ENCODE data around the gene NKX2-4. TPM values are rescaled to one million over a fixed set of nuclear protein-coding genes. Genes with fewer than 3 reads are reported as not detected.

Gene NKX2-4
- total RNA-seq, 6 experiments from 2014 or later, result not detected

GRCh38 chr20:21391185-21391971, 5.9 kb downstream of the NKX2-4 start:
- TF ChIP-seq CTCF (IDR thresholded peaks at IDR 0.05) (no peak), POLR2A (IDR thresholded peaks at IDR 0.05) (no peak)
- H3K9me3 ChIP-seq, result no peaks in the 10 kb centered on the region
- no peak overlapping the region for H3K27ac ChIP-seq
- 29% methylated on average over 25 of the region's 61 CpGs for WGBS (ENCODE audit: insufficient coverage, low coverage, low lambda C conversion rate, missing lambda C conversion rate)
- DNase-seq (no peak), ATAC-seq (peak in 1 of 4 donors; percentile 39)
- H3K36me3 ChIP-seq, result peaks cover 0 to 12% (median 2%) of the 10 kb centered on the region in 4 donors
- no peak overlapping the region for H3K4me3 ChIP-seq
- peaks cover 13 to 36% of the 10 kb centered on the region in 2 donors for H3K27me3 ChIP-seq
- H3K4me1 ChIP-seq, result peaks cover 0 to 15% (median 2%) of the 10 kb centered on the region in 4 donors
- intact Hi-C loops (cut with DNase I), result no loop called here

- Histone ChIP-seq H3K27ac (no peak overlapping the region), H3K4me1 (peaks cover 0 to 15% (median 2%) of the 10 kb centered on the region in 4 donors), H3K36me3 (peaks cover 0 to 15% (median 2%) of the 10 kb centered on the region in 4 donors), H3K4me3 (no peak overlapping the region), H3K9me3 (no peaks in the 10 kb centered on the region), H3K27me3 (peaks cover 13 to 30% of the 10 kb centered on the region in 2 donors)
- DNase-seq (no peak), ATAC-seq (no peak)
- no peak for TF ChIP-seq CTCF (IDR thresholded peaks at IDR 0.05)
- no peak for TF ChIP-seq POLR2A (IDR thresholded peaks at IDR 0.05)
- intact Hi-C loops (cut with DNase I), result no loop called here
- 94% methylated on average over 7 of the region's 7 CpGs for WGBS (ENCODE audit: insufficient coverage, low coverage, low lambda C conversion rate, missing lambda C conversion rate)
These were observed 6.6 kb downstream of the NKX2-4 start for GRCh38 chr20:21390768-21391167.

GRCh38 chr20:21389368-21389767, 8.0 kb downstream of the NKX2-4 start:
- H3K36me3 ChIP-seq, result peaks cover 0 to 21% (median 2%) of the 10 kb centered on the region in 4 donors
- H3K4me1 ChIP-seq, result peaks cover 0 to 15% (median 2%) of the 10 kb centered on the region in 4 donors
- TF ChIP-seq CTCF (IDR thresholded peaks at IDR 0.05) (no peak), POLR2A (IDR thresholded peaks at IDR 0.05) (no peak)
- 0% methylated on average over 1 of the region's 1 CpG for WGBS (ENCODE audit: insufficient coverage, low coverage, low lambda C conversion rate, missing lambda C conversion rate)
- no peak overlapping the region for H3K27ac ChIP-seq
- peaks cover 9 to 16% of the 10 kb centered on the region in 2 donors for H3K27me3 ChIP-seq
- DNase-seq (no peak), ATAC-seq (no peak)
- intact Hi-C loops (cut with DNase I), result no loop called here
- no peak overlapping the region for H3K4me3 ChIP-seq
- no peaks in the 10 kb centered on the region for H3K9me3 ChIP-seq

- Histone ChIP-seq H3K27ac (no peak overlapping the region), H3K27me3 (peaks cover 5 to 9% of the 10 kb centered on the region in 2 donors), H3K36me3 (peaks cover 0 to 27% (median 2%) of the 10 kb centered on the region in 4 donors), H3K4me1 (peaks cover 0 to 15% (median 2%) of the 10 kb centered on the region in 4 donors), H3K4me3 (no peak overlapping the region), H3K9me3 (no peaks in the 10 kb centered on the region)
- 17% methylated on average over 1 of the region's 1 CpG for WGBS (ENCODE audit: insufficient coverage, low coverage, low lambda C conversion rate, missing lambda C conversion rate)
- ATAC-seq, result peak; percentile 32 to 72 (median 68)
- intact Hi-C loops (cut with DNase I), result no loop called here
- no peak for DNase-seq
- TF ChIP-seq POLR2A (IDR thresholded peaks at IDR 0.05), result no peak
- no peak for TF ChIP-seq CTCF (IDR thresholded peaks at IDR 0.05)
These were observed 8.8 kb downstream of the NKX2-4 start for GRCh38 chr20:21388566-21388965.
